ENCODE data around the gene ALDH3A2.

Gene ALDH3A2

GRCh38 chr17:19652595-19652994 is 4.0 kb downstream of the ALDH3A2 start:
- Mint-ChIP-seq H3K4me1 (peaks cover 31% of the 10 kb centered on the region), H3K4me3 (no peak overlapping the region)

GRCh38 chr17:19654342-19654886 is 5.9 kb downstream of the ALDH3A2 start:
- H3K4me1 Mint-ChIP-seq, result peaks cover 22% of the 10 kb centered on the region

More at GRCh38 chr17:19652595-19652994, 4.0 kb downstream of the ALDH3A2 start:
- Mint-ChIP-seq H3K36me3 (ENCODE audit: low read depth) (peaks cover 53% of the 10 kb centered on the region), H3K9me3 (no peaks in the 10 kb centered on the region), H3K27me3 (ENCODE audit: low read depth) (no peaks in the 10 kb centered on the region), H3K27ac (peak overlapping the region in 1 of 3 experiments; percentile 44)
- TF ChIP-seq CTCF (IDR thresholded peaks at IDR 0.05; ENCODE audit: unreplicated experiment in 3 of 3), result no peak

GRCh38 chr17:19654896-19655295 is 6.3 kb downstream of the ALDH3A2 start:
- TF ChIP-seq CTCF (IDR thresholded peaks at IDR 0.05; ENCODE audit: unreplicated experiment in 3 of 3), result no peak
- Mint-ChIP-seq H3K27ac (no peak overlapping the region), H3K9me3 (no peaks in the 10 kb centered on the region), H3K4me3 (no peak overlapping the region), H3K36me3 (ENCODE audit: low read depth) (peaks cover 68% of the 10 kb centered on the region), H3K27me3 (ENCODE audit: low read depth) (no peaks in the 10 kb centered on the region), H3K4me1 (peaks cover 18% of the 10 kb centered on the region)

More at GRCh38 chr17:19654342-19654886, 5.9 kb downstream of the ALDH3A2 start:
- Mint-ChIP-seq H3K9me3 (no peaks in the 10 kb centered on the region), H3K4me3 (no peak overlapping the region), H3K27me3 (ENCODE audit: low read depth) (no peaks in the 10 kb centered on the region), H3K27ac (no peak overlapping the region), H3K36me3 (ENCODE audit: low read depth) (peaks cover 65% of the 10 kb centered on the region)
- no peak for TF ChIP-seq CTCF (IDR thresholded peaks at IDR 0.05; ENCODE audit: unreplicated experiment in 3 of 3)

GRCh38 chr17:19656336-19656735 is 7.8 kb downstream of the ALDH3A2 start:
- no peak for TF ChIP-seq CTCF (IDR thresholded peaks at IDR 0.05; ENCODE audit: unreplicated experiment in 3 of 3)
- Mint-ChIP-seq H3K4me1 (peaks cover 10% of the 10 kb centered on the region), H3K36me3 (ENCODE audit: low read depth) (peaks cover 75% of the 10 kb centered on the region), H3K27me3 (ENCODE audit: low read depth) (no peaks in the 10 kb centered on the region), H3K27ac (no peak overlapping the region), H3K4me3 (no peak overlapping the region), H3K9me3 (no peaks in the 10 kb centered on the region)

- no peaks in the 10 kb centered on the region for H3K9me3 Mint-ChIP-seq
- H3K4me3 Mint-ChIP-seq, result no peak overlapping the region
- H3K27ac Mint-ChIP-seq, result no peak overlapping the region
- no peak for TF ChIP-seq CTCF (IDR thresholded peaks at IDR 0.05; ENCODE audit: unreplicated experiment in 3 of 3)
- H3K4me1 Mint-ChIP-seq, result peaks cover 3% of the 10 kb centered on the region
- no peaks in the 10 kb centered on the region for H3K27me3 Mint-ChIP-seq (ENCODE audit: low read depth)
- peaks cover 71% of the 10 kb centered on the region for H3K36me3 Mint-ChIP-seq (ENCODE audit: low read depth)
These were observed 8.5 kb downstream of the ALDH3A2 start for GRCh38 chr17:19656851-19657581.

All from nephron (organoid).